WTC11 (cell line): ENCODE measurements around the gene CFAP221. TPM values are rescaled to one million over a fixed set of nuclear protein-coding genes. Genes with fewer than 3 reads are reported as not detected.

Experiments used
- ATAC-seq: fragments of 200-7000 bp; cut with Tn5 transposase; 2 replicates; pipeline ENCODE4 v1.10.0; 2021; ENCODE audit warnings: mild to moderate bottlenecking, moderate library complexity
- CTCF ChIA-PET: fragments of 300-600 bp; sonication (Branson Sonifier 250); formaldehyde crosslinking; loops from one replicate; lab custom pipeline; 2021; ENCODE audit warnings: antibody characterized with exemption; lab: Charles Lee
- POLR2A ChIA-PET: fragments of 350-600 bp; sonication (Branson Sonifier 250); formaldehyde crosslinking; loops from one replicate; lab custom pipeline; 2021; ENCODE audit warnings: antibody characterized with exemption; lab: Charles Lee
- DNase-seq: peaks from one replicate; pipeline ENCODE4 v3.0.0; 2021; ENCODE audit warnings: low spot score
- H3K27ac Mint-ChIP-seq: 2 replicates; pipeline ENCODE4 v1.8.0; 2021; ENCODE audit warnings: mixed read lengths
- H3K27me3 Mint-ChIP-seq: 2 replicates; pipeline ENCODE4 v1.8.0; 2021; ENCODE audit warnings: low read depth, mild to moderate bottlenecking, moderate library complexity, mixed read lengths
- H3K36me3 Mint-ChIP-seq: 2 replicates; pipeline ENCODE4 v1.8.0; 2021; ENCODE audit warnings: mixed read lengths
- H3K4me1 Mint-ChIP-seq: 2 replicates; pipeline ENCODE4 v1.8.0; 2022; ENCODE audit warnings: mixed read lengths
- H3K4me3 Mint-ChIP-seq: 2 replicates; pipeline ENCODE4 v1.8.0; 2021; ENCODE audit warnings: mild to moderate bottlenecking, moderate library complexity, mixed read lengths
- H3K9me3 Mint-ChIP-seq: 2 replicates; pipeline ENCODE4 v1.8.0; 2021; ENCODE audit warnings: mixed read lengths
- CREM ChIP-seq: sonication (generic); formaldehyde crosslinking; IDR thresholded peaks from 2 replicates; pipeline ENCODE4 v1.8.1; 2022; ENCODE audit warnings: mild to moderate bottlenecking, missing genetic modification reagents, moderate library complexity
- ETV6 ChIP-seq: sonication (generic); formaldehyde crosslinking; IDR thresholded peaks from 2 replicates; pipeline ENCODE4 v1.8.1; 2022; ENCODE audit warnings: mild to moderate bottlenecking, missing genetic modification reagents
- FOXJ3 ChIP-seq: sonication (generic); formaldehyde crosslinking; IDR thresholded peaks from 2 replicates; pipeline ENCODE4 v1.9.0; 2021; ENCODE audit warnings: missing genetic modification reagents, mild to moderate bottlenecking, borderline replicate concordance
- FOXP1 ChIP-seq: sonication (generic); formaldehyde crosslinking; IDR thresholded peaks from 2 replicates; pipeline ENCODE4 v1.8.0; 2022; ENCODE audit warnings: missing genetic modification reagents, mild to moderate bottlenecking, moderate library complexity, borderline replicate concordance
- NFATC4 ChIP-seq: fragments of 250-450 bp; sonication (Bioruptor Pico); IDR thresholded peaks from 2 replicates; pipeline ENCODE4 v1.9.0; 2021; ENCODE audit warnings: mild to moderate bottlenecking
- NR1H2 ChIP-seq: sonication (generic); formaldehyde crosslinking; IDR thresholded peaks from 2 replicates; pipeline ENCODE4 v1.9.0; 2021; ENCODE audit warnings: mild to moderate bottlenecking, moderate library complexity, missing genetic modification reagents
- PRRX2 ChIP-seq: fragments of 250-450 bp; sonication (Bioruptor Pico); IDR thresholded peaks from 2 replicates; pipeline ENCODE4 v1.8.0; 2021; ENCODE audit warnings: mild to moderate bottlenecking
- RORB ChIP-seq: fragments of 250-450 bp; sonication (Bioruptor Pico); IDR thresholded peaks from 2 replicates; pipeline ENCODE4 v1.9.0; 2021; ENCODE audit warnings: mild to moderate bottlenecking
- TP53 ChIP-seq: sonication (generic); formaldehyde crosslinking; IDR thresholded peaks from 2 replicates; pipeline ENCODE4 v1.8.1; 2023; ENCODE audit warnings: mild to moderate bottlenecking, missing genetic modification reagents
- ZNF317 ChIP-seq: sonication (generic); formaldehyde crosslinking; IDR thresholded peaks from 2 replicates; pipeline ENCODE4 v1.8.1; 2023; ENCODE audit warnings: low read depth, mild to moderate bottlenecking, moderate library complexity, missing genetic modification reagents, borderline replicate concordance
- ZNF396 ChIP-seq: fragments of 250-450 bp; sonication (Bioruptor Pico); IDR thresholded peaks from 2 replicates; pipeline ENCODE4 v1.8.0; 2021; ENCODE audit warnings: mild to moderate bottlenecking, moderate library complexity, borderline replicate concordance
- total RNA-seq: library from RNA; stranded (reverse); gene quantifications from 3 replicates; pipeline ENCODE4 v1.2.3, GENCODE V29; 2021
- TF ChIP-seq, protein P1 (sequence below): sonication (generic); formaldehyde crosslinking; IDR thresholded peaks from 2 replicates; pipeline ENCODE4 v1.8.1; 2023; ENCODE audit warnings: mild to moderate bottlenecking, missing genetic modification reagents, moderate library complexity
- TF ChIP-seq, protein P2 (sequence below): fragments of 250-450 bp; sonication (Bioruptor Pico); IDR thresholded peaks from 2 replicates; pipeline ENCODE4 v1.9.0; 2021; ENCODE audit warnings: mild to moderate bottlenecking
- TF ChIP-seq, protein P3 (sequence below): sonication (generic); formaldehyde crosslinking; IDR thresholded peaks from 2 replicates; pipeline ENCODE4 v1.8.1; 2023; ENCODE audit warnings: mild to moderate bottlenecking, moderate library complexity, missing genetic modification reagents
- TF ChIP-seq, protein P4 (sequence below): fragments of 250-450 bp; sonication (Bioruptor Pico); IDR thresholded peaks from 2 replicates; pipeline ENCODE4 v1.9.0; 2021; ENCODE audit warnings: moderate library complexity, mild to moderate bottlenecking, inconsistent platforms, borderline replicate concordance

Gene CFAP221
- total RNA-seq, 1 experiment from 2014 or later: 0.35 TPM

DNA sequence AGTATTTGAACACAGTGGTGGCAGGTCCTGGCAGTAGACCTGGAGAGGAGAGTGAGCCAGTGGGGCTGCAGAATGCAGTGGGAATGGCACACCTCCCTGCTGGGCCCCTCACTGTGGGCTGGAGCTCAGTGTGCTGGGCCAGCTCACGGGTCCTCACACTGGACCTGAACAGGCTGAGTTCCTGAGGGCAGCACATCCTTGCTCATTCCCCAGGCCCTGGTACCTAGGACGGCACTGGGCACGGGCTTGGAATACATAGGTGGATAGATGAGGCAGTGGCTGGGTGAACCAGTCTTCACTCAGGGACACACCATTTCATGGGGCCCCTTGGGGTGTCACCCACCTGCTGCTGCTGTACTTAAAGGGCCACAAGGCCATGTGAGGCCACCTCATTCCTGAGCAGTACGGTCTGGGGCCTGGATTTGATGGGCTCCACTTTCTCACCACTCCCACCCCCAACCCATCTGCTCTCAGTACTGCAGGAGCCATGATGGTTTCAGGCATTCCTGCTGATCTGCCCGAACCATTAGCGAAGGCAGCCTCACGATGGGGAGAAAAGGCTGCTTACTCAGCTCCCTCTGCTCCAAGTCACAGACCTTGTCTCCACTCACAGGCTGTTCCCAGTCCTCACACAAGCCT lies 138.9 kb downstream of the CFAP221 start:
- no peak for TF ChIP-seq NFATC4 (CRISPR knock-in tag)
- TF ChIP-seq, protein P1, sequence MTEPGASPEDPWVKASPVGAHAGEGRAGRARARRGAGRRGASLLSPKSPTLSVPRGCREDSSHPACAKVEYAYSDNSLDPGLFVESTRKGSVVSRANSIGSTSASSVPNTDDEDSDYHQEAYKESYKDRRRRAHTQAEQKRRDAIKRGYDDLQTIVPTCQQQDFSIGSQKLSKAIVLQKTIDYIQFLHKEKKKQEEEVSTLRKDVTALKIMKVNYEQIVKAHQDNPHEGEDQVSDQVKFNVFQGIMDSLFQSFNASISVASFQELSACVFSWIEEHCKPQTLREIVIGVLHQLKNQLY (CRISPR knock-in tag): no peak
- TF ChIP-seq FOXP1 (CRISPR knock-in tag): 0 out of 2 replicates have a peak, but pooled peaks have one; percentile 46
- TF ChIP-seq TP53 (CRISPR knock-in tag): no peak
- TF ChIP-seq RORB (CRISPR knock-in tag): no peak
- no peaks in the 10 kb centered on the region for H3K9me3 Mint-ChIP-seq
- no peaks in the 10 kb centered on the region; the same call in 1 of the 2 replicates for H3K27me3 Mint-ChIP-seq
- DNase-seq: no peak
- peaks cover 29% of the 10 kb centered on the region for H3K36me3 Mint-ChIP-seq
- peaks cover 38% of the 10 kb centered on the region for H3K4me1 Mint-ChIP-seq
- ATAC-seq: no peak
- H3K27ac Mint-ChIP-seq: peak overlapping the region; percentile 86; the same call in 1 of the 2 replicates
- CTCF ChIA-PET: interaction anchor here (1.0 to 1.5 kb wide), 3 partner anchors 20 to 492 kb away, joined by 3 to 7 read pairs (median 5); no protein-coding TSS in a partner anchor
- POLR2A ChIA-PET: no interaction called here
- H3K4me3 Mint-ChIP-seq: no peak overlapping the region

DNA sequence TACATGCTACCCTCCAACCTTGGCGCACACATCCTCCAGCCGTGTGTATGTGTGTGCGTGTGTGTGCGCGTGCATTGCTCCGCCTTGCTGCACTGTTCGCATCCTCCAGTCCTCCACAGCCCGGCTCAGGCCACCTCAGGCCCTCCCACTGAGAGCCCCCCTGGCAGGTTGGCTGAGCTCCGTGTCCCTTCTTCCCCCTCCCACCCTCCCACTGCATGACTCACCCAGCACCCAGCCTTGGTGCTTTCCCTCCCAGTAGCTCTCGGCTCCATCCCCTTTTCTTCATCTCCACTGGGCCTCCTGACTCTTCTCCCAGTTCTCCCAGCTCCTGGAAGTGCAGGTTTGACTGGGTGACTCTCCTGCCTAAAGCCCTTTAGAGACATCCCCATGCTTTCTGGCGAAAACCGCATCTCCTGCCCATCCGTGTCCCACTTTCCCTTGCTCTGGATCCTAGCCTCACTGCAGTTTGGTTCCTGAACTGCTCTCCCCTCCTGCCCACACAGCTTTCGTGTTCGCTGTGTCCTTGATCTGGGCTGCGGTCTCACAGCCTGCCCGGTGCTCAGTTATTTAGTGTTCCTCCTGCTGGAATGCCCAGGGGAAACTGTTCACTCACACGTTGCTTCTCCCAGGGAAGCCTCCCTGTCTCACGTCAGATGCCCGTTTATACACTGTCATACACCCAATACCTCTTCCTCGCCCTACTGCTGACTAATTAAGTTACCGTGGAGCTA lies 139.6 kb downstream of the CFAP221 start:
- peaks cover 30% of the 10 kb centered on the region for H3K36me3 Mint-ChIP-seq
- H3K4me1 Mint-ChIP-seq: peaks cover 37% of the 10 kb centered on the region
- ATAC-seq (no peak), DNase-seq (no peak)
- POLR2A ChIA-PET: interaction anchor here (1.1 kb wide), 2 partner anchors 9 to 76 kb away, joined by 3 read pairs; partner anchors contain the start of gene PTPN4
- H3K9me3 Mint-ChIP-seq: no peaks in the 10 kb centered on the region
- CTCF ChIA-PET: interaction anchor here (0.6 to 1.2 kb wide), 2 partner anchors 19 to 143 kb away, joined by 4 to 7 read pairs; no protein-coding TSS in a partner anchor
- H3K27ac Mint-ChIP-seq: peak overlapping the region; percentile 86
- no peak overlapping the region for H3K4me3 Mint-ChIP-seq
- H3K27me3 Mint-ChIP-seq: no peaks in the 10 kb centered on the region; the same call in 1 of the 2 replicates
- TF ChIP-seq, protein P2, sequence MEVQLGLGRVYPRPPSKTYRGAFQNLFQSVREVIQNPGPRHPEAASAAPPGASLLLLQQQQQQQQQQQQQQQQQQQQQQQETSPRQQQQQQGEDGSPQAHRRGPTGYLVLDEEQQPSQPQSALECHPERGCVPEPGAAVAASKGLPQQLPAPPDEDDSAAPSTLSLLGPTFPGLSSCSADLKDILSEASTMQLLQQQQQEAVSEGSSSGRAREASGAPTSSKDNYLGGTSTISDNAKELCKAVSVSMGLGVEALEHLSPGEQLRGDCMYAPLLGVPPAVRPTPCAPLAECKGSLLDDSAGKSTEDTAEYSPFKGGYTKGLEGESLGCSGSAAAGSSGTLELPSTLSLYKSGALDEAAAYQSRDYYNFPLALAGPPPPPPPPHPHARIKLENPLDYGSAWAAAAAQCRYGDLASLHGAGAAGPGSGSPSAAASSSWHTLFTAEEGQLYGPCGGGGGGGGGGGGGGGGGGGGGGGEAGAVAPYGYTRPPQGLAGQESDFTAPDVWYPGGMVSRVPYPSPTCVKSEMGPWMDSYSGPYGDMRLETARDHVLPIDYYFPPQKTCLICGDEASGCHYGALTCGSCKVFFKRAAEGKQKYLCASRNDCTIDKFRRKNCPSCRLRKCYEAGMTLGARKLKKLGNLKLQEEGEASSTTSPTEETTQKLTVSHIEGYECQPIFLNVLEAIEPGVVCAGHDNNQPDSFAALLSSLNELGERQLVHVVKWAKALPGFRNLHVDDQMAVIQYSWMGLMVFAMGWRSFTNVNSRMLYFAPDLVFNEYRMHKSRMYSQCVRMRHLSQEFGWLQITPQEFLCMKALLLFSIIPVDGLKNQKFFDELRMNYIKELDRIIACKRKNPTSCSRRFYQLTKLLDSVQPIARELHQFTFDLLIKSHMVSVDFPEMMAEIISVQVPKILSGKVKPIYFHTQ (CRISPR knock-in tag): no peak
- TF ChIP-seq NR1H2 (CRISPR knock-in tag) (no peak), ZNF317 (CRISPR knock-in tag) (no peak), CREM (no peak), ETV6 (no peak), TP53 (CRISPR knock-in tag) (no peak), FOXP1 (CRISPR knock-in tag) (no peak), FOXJ3 (no peak), PRRX2 (CRISPR knock-in tag) (no peak), ZNF396 (CRISPR knock-in tag) (no peak)
- TF ChIP-seq, protein P3, sequence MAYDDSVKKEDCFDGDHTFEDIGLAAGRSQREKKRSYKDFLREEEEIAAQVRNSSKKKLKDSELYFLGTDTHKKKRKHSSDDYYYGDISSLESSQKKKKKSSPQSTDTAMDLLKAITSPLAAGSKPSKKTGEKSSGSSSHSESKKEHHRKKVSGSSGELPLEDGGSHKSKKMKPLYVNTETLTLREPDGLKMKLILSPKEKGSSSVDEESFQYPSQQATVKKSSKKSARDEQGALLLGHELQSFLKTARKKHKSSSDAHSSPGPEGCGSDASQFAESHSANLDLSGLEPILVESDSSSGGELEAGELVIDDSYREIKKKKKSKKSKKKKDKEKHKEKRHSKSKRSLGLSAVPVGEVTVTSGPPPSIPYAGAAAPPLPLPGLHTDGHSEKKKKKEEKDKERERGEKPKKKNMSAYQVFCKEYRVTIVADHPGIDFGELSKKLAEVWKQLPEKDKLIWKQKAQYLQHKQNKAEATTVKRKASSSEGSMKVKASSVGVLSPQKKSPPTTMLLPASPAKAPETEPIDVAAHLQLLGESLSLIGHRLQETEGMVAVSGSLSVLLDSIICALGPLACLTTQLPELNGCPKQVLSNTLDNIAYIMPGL (CRISPR knock-in tag): no peak
- TF ChIP-seq, protein P4, sequence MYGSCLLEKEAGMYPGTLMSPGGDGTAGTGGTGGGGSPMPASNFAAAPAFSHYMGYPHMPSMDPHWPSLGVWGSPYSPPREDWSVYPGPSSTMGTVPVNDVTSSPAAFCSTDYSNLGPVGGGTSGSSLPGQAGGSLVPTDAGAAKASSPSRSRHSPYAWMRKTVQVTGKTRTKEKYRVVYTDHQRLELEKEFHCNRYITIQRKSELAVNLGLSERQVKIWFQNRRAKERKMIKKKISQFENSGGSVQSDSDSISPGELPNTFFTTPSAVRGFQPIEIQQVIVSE (CRISPR knock-in tag): no peak
